Glutamatergic neuron (in vitro differentiated cells): ENCODE measurements around the gene TMEM132C. TPM values are rescaled to one million over a fixed set of nuclear protein-coding genes. Genes with fewer than 3 reads are reported as not detected.

Source experiments
- DNase-seq: peaks from one replicate; pipeline ENCODE4 v3.0.0; 2022
- H3K27ac Mint-ChIP-seq: one replicate; pipeline ENCODE4 v1.8.0; 2020; ENCODE audit warnings: mild to moderate bottlenecking, mixed read lengths, inconsistent platforms; ENCODE audit not compliant: unreplicated experiment
- H3K27me3 Mint-ChIP-seq: one replicate; pipeline ENCODE4 v1.8.0; 2020; ENCODE audit warnings: mild to moderate bottlenecking, moderate library complexity, mixed read lengths, inconsistent platforms; ENCODE audit not compliant: unreplicated experiment
- H3K36me3 Mint-ChIP-seq: one replicate; pipeline ENCODE4 v1.8.0; 2020; ENCODE audit warnings: mild to moderate bottlenecking, mixed read lengths, inconsistent platforms; ENCODE audit not compliant: unreplicated experiment
- H3K4me1 Mint-ChIP-seq: one replicate; pipeline ENCODE4 v1.8.0; 2020; ENCODE audit warnings: mild to moderate bottlenecking, low read depth, mixed read lengths, inconsistent platforms; ENCODE audit not compliant: unreplicated experiment
- H3K4me3 Mint-ChIP-seq: one replicate; pipeline ENCODE4 v1.8.0; 2020; ENCODE audit warnings: mild to moderate bottlenecking, mixed read lengths, inconsistent platforms; ENCODE audit not compliant: unreplicated experiment
- H3K9me3 Mint-ChIP-seq: one replicate; pipeline ENCODE4 v1.8.0; 2020; ENCODE audit warnings: mild to moderate bottlenecking, moderate library complexity, mixed read lengths, inconsistent platforms; ENCODE audit not compliant: unreplicated experiment
- CTCF ChIP-seq: fragments of 200-600 bp; sonication (generic); IDR thresholded peaks from one replicate; pipeline ENCODE4 v1.5.0; 2021; ENCODE audit not compliant: partially characterized antibody, unreplicated experiment
- total RNA-seq: library from RNA; stranded (reverse); fragmentation: NEBNext Ultra II Directional; extraction: Animal tissue kit (Norgen Biotek cat#: 25700); gene quantifications from one replicate; pipeline ENCODE4 v1.2.1, GENCODE V29; 2021; ENCODE audit not compliant: unreplicated experiment

TMEM132C gene
- total RNA-seq, 1 donor from 2014 or later = 8.0 TPM

- peaks cover 4% of the 10 kb centered on the region for H3K4me1 Mint-ChIP-seq
- H3K27ac Mint-ChIP-seq = no peak overlapping the region
Observed at GRCh38 chr12:128657378-128657777, 390.4 kb downstream of the TMEM132C start.

GRCh38 chr12:128660532-128661225 lies 393.7 kb downstream of the TMEM132C start:
- no peak for TF ChIP-seq CTCF
- H3K4me1 Mint-ChIP-seq = no peaks in the 10 kb centered on the region
- peaks cover 12% of the 10 kb centered on the region for H3K9me3 Mint-ChIP-seq
- no peak for DNase-seq
- H3K4me3 Mint-ChIP-seq = no peak overlapping the region
- H3K36me3 Mint-ChIP-seq = peaks cover 4% of the 10 kb centered on the region
- peaks cover 2% of the 10 kb centered on the region for H3K27me3 Mint-ChIP-seq
- no peak overlapping the region for H3K27ac Mint-ChIP-seq

More at GRCh38 chr12:128657378-128657777, 390.4 kb downstream of the TMEM132C start:
- Mint-ChIP-seq H3K36me3 (no peaks in the 10 kb centered on the region), H3K9me3 (peaks cover 8% of the 10 kb centered on the region), H3K27me3 (peaks cover 2% of the 10 kb centered on the region), H3K4me3 (no peak overlapping the region)
- no peak for DNase-seq
- TF ChIP-seq CTCF = no peak

- Mint-ChIP-seq H3K27ac (no peak overlapping the region), H3K36me3 (peaks cover 4% of the 10 kb centered on the region), H3K9me3 (peaks cover 11% of the 10 kb centered on the region), H3K4me3 (no peak overlapping the region), H3K27me3 (peaks cover 2% of the 10 kb centered on the region), H3K4me1 (no peaks in the 10 kb centered on the region)
- DNase-seq = no peak
- no peak for TF ChIP-seq CTCF
Observed at GRCh38 chr12:128661226-128661569, 394.2 kb downstream of the TMEM132C start.

GRCh38 chr12:128662101-128662500 lies 395.1 kb downstream of the TMEM132C start:
- no peaks in the 10 kb centered on the region for H3K4me1 Mint-ChIP-seq
- no peak for DNase-seq

More at GRCh38 chr12:128662101-128662500, 395.1 kb downstream of the TMEM132C start:
- H3K9me3 Mint-ChIP-seq = peaks cover 9% of the 10 kb centered on the region
- H3K27ac Mint-ChIP-seq = no peak overlapping the region
- no peak overlapping the region for H3K4me3 Mint-ChIP-seq
- no peak for TF ChIP-seq CTCF
- peaks cover 4% of the 10 kb centered on the region for H3K36me3 Mint-ChIP-seq
- peaks cover 2% of the 10 kb centered on the region for H3K27me3 Mint-ChIP-seq
